Upper lobe of left lung (tissue), 6 donors: ENCODE results near the gene SLC1A5. TPM values are rescaled to one million over a fixed set of nuclear protein-coding genes. Genes with fewer than 3 reads are reported as not detected.
"Not testable (repeated sequence)": the region's sequence is repeated elsewhere in the genome, so short reads cannot be mapped to it uniquely, and the experiment has no call there.

Source experiments
- ATAC-seq, 2 donors: fragments of 200-7000 bp; cut with Tn5 transposase; one replicate each; pipeline ENCODE4 v1.9.1; 2022; ENCODE audit warnings: mild to moderate bottlenecking in 2 of 2, moderate library complexity in 2 of 2; ENCODE audit not compliant: low FRiP score in 2 of 2
- DNase-seq, 2 donors: peaks; one replicate each; pipeline ENCODE4 v3.0.0-alpha.2; 2019 to 2020
- H3K27ac ChIP-seq, 4 donors: fragments of 200-600 bp; sonication (generic); one replicate each; pipeline ENCODE4 v1.5.1; 2016 to 2019
- H3K27me3 ChIP-seq, 4 donors: fragments of 200-600 bp; sonication (generic); one replicate each; pipeline ENCODE4 v1.5.1; 2017 to 2019
- H3K36me3 ChIP-seq, 4 donors: fragments of 200-600 bp; sonication (generic); one replicate each; pipeline ENCODE4 v1.5.1; 2016 to 2019
- H3K4me1 ChIP-seq, 4 donors: fragments of 200-600 bp; sonication (generic); one replicate each; pipeline ENCODE4 v1.5.1; 2018 to 2019
- H3K4me3 ChIP-seq, 4 donors: fragments of 200-600 bp; sonication (generic); one replicate each; pipeline ENCODE4 v1.5.1; 2017 to 2019; ENCODE audit warnings: mild to moderate bottlenecking in 2 of 4, moderate library complexity in 1 of 4
- H3K9me3 ChIP-seq, 4 donors: fragments of 200-600 bp; sonication (generic); one replicate each; pipeline ENCODE4 v1.5.1; 2018 to 2019
- EP300 ChIP-seq, 4 donors: sonication (generic); formaldehyde crosslinking; IDR thresholded peaks; one replicate each; pipeline ENCODE4 v1.5.1; 2017; ENCODE audit warnings: antibody characterized with exemption in 4 of 4, control low read depth in 2 of 4
- POLR2A ChIP-seq, 4 donors: fragments of 450-650 bp; IDR thresholded peaks; one replicate each; pipeline ENCODE4 v1.5.1; 2016 to 2017; ENCODE audit warnings: antibody characterized with exemption in 4 of 4, mild to moderate bottlenecking in 2 of 4
- POLR2AphosphoS5 ChIP-seq, 2 donors: sonication (generic); formaldehyde crosslinking; IDR thresholded peaks; one replicate each; pipeline ENCODE4 v1.5.1; 2017; ENCODE audit warnings: antibody characterized with exemption in 2 of 2
- WGBS, 2 donors: methylation state at CpG; one replicate each; pipeline ENCODE4 v1.1.5; 2017 to 2018; 5-methylcytosine and 5-hydroxymethylcytosine counted together
- total RNA-seq, 6 donors: library from RNA; depleted of rRNA in 4 of 6; stranded (reverse); fragments of >200 nt in 4 of 6; gene quantifications; one replicate each; pipeline versions ENCODE4 v1.1.0 to v1.2.1, GENCODE V29; 2016 to 2021
- TF ChIP-seq, protein P1 (sequence below), 6 experiments: fragments of 450-650 bp in 4 of 6; fragments of 200-600 bp in 2 of 6; sonication (generic) in 2 of 6; IDR thresholded peaks; one replicate each; pipeline ENCODE4 v1.5.1; 2016 to 2019; ENCODE audit warnings: antibody characterized with exemption in 6 of 6
- donor health status: DM: no; HTN: no; CAD: no; lungs with moderate emphysema.
- donor health status: DM: no; HTN: yes; CAD: no; lungs with severe emphysema.

Gene SLC1A5
- total RNA-seq, 6 donors from 2014 or later = 52.4 to 147 (median 83.9) TPM

DNA sequence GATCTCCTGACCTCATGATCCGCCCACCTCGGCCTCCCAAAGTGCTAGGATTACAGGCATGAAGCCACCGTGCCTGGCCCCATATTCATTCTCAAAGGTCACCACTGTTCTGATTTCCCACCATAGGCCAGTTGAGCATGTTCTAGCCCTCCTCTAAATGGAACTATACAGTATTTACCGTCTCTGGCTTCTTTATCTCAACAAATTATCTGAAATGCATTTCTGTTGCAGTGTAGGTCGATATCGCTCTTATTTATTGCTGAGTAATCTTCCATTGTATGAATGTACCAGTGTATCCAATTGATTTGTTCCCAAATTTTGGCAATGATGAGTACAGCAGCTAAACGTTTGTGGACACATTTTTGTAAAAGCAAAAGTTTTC is 15.4 kb downstream of the SLC1A5 start:
- 78 to 81% methylated on average over 7 of the region's 7 CpGs for WGBS, 2 donors
- H3K9me3 ChIP-seq = no peaks in the 10 kb centered on the region
- no peak for TF ChIP-seq EP300 (IDR thresholded peaks at IDR 0.05)
- TF ChIP-seq, protein P1, sequence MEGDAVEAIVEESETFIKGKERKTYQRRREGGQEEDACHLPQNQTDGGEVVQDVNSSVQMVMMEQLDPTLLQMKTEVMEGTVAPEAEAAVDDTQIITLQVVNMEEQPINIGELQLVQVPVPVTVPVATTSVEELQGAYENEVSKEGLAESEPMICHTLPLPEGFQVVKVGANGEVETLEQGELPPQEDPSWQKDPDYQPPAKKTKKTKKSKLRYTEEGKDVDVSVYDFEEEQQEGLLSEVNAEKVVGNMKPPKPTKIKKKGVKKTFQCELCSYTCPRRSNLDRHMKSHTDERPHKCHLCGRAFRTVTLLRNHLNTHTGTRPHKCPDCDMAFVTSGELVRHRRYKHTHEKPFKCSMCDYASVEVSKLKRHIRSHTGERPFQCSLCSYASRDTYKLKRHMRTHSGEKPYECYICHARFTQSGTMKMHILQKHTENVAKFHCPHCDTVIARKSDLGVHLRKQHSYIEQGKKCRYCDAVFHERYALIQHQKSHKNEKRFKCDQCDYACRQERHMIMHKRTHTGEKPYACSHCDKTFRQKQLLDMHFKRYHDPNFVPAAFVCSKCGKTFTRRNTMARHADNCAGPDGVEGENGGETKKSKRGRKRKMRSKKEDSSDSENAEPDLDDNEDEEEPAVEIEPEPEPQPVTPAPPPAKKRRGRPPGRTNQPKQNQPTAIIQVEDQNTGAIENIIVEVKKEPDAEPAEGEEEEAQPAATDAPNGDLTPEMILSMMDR (IDR thresholded peaks at IDR 0.05) = no peak
- TF ChIP-seq POLR2AphosphoS5 (IDR thresholded peaks at IDR 0.05) = no peak
- no peak for TF ChIP-seq POLR2A (IDR thresholded peaks at IDR 0.05)
- H3K4me3 ChIP-seq = no peak overlapping the region
- no peak for ATAC-seq
- peaks cover 15 to 43% (median 38%) of the 10 kb centered on the region in 4 donors for H3K36me3 ChIP-seq
- H3K4me1 ChIP-seq = peaks cover 0 to 14% (median 0%) of the 10 kb centered on the region in 4 donors
- no peaks in the 10 kb centered on the region for H3K27me3 ChIP-seq
- no peak for DNase-seq
- H3K27ac ChIP-seq = peak overlapping the region in 1 of 4 donors; percentile 39

DNA sequence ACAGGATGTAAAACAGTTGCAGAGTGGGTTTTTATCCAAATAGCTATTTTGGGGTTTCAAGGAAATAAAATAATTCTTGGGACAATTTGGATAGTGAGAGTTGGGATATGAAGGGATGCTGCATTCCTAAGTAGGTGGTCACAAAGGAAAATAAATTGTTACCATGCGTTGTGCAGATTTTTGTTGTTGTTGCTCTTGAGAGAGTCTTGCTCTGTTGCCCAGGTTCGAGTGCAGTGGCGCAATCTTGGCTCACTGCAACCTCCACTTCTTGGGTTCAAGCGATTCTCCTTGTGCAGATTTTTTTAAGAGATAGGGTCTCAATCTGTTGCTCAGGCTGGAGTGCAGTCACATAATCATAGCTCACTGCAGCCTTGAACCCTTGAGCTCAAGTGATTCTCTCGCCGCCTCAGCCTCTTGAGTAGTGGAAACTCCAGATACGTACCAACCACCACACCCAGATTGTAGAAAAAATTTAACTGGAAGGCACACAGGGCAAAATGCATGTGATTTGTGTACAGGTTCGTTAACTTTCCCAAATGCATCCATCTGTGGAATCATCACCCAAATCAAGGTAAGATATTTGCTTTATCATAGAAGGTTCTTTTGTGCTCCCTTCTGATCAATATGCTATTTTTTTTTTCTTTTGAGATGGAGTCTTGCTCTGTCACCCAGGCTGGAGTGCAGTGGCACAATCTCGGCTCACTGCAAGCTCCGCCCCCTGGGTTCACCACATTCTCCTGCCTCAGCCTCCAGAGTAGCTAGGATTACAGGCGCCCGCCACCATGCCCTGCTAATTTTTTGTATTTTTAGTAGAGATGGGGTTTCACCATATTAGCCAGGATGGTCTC is 16.0 kb downstream of the SLC1A5 start:
- no peaks in the 10 kb centered on the region for H3K27me3 ChIP-seq
- DNase-seq (peak in 1 of 2 donors; percentile 45), ATAC-seq (peak; percentile 28 to 87)
- no peak for TF ChIP-seq POLR2A (IDR thresholded peaks at IDR 0.05)
- TF ChIP-seq, protein P1 (IDR thresholded peaks at IDR 0.05) = no peak
- no peak for TF ChIP-seq EP300 (IDR thresholded peaks at IDR 0.05)
- no peaks in the 10 kb centered on the region for H3K9me3 ChIP-seq
- 68 to 78% methylated on average over 11 to 12 of the region's 12 CpGs for WGBS, 2 donors
- peak overlapping the region in 2 of 4 donors; percentile 22 to 39 for H3K27ac ChIP-seq
- no peak overlapping the region for H3K4me3 ChIP-seq
- peaks cover 15 to 37% (median 33%) of the 10 kb centered on the region in 4 donors for H3K36me3 ChIP-seq
- H3K4me1 ChIP-seq = peaks cover 0 to 9% (median 0%) of the 10 kb centered on the region in 4 donors

GRCh38 chr19:46768746-46769145 is 19.6 kb downstream of the SLC1A5 start:
- not testable (repeated sequence) for H3K27me3 ChIP-seq, ATAC-seq, H3K4me1 ChIP-seq, H3K4me3 ChIP-seq, DNase-seq, H3K27ac ChIP-seq, H3K36me3 ChIP-seq, H3K9me3 ChIP-seq
- WGBS, 2 donors = 43 to 57% methylated on average over 1 to 4 of the region's 4 CpGs

GRCh38 chr19:46766569-46767317 is 21.7 kb downstream of the SLC1A5 start:
- H3K4me1 ChIP-seq = no peaks in the 10 kb centered on the region
- no peaks in the 10 kb centered on the region for H3K9me3 ChIP-seq
- DNase-seq (peak in 1 of 2 donors; percentile 66), ATAC-seq (peak; percentile 23 to 84)
- H3K27me3 ChIP-seq = no peaks in the 10 kb centered on the region
- TF ChIP-seq, protein P1 (IDR thresholded peaks at IDR 0.05) = peak; percentile 56 to 72 (median 68)
- no peak for TF ChIP-seq EP300 (IDR thresholded peaks at IDR 0.05)
- TF ChIP-seq POLR2A (IDR thresholded peaks at IDR 0.05) = no peak
- TF ChIP-seq POLR2AphosphoS5 (IDR thresholded peaks at IDR 0.05) = no peak
- H3K4me3 ChIP-seq = no peak overlapping the region
- no peaks in the 10 kb centered on the region for H3K36me3 ChIP-seq
- no peak overlapping the region for H3K27ac ChIP-seq
- WGBS, 2 donors = 55 to 62% methylated on average over 18 of the region's 18 CpGs

- TF ChIP-seq POLR2AphosphoS5 (IDR thresholded peaks at IDR 0.05) (no peak), EP300 (IDR thresholded peaks at IDR 0.05) (no peak), POLR2A (IDR thresholded peaks at IDR 0.05) (no peak)
- TF ChIP-seq, protein P1 (IDR thresholded peaks at IDR 0.05) = no peak
- ATAC-seq (peak in 1 of 2 donors; percentile 50), DNase-seq (peak in 1 of 2 donors; percentile 80)
- no peak overlapping the region for H3K4me3 ChIP-seq
- H3K27me3 ChIP-seq = no peaks in the 10 kb centered on the region
- H3K4me1 ChIP-seq = peaks cover 0 to 3% (median 0%) of the 10 kb centered on the region in 4 donors
- WGBS, 2 donors = 50 to 53% methylated on average over 11 of the region's 11 CpGs
- no peaks in the 10 kb centered on the region for H3K9me3 ChIP-seq
- no peaks in the 10 kb centered on the region for H3K36me3 ChIP-seq
- no peak overlapping the region for H3K27ac ChIP-seq
Observed at GRCh38 chr19:46764817-46765291, 23.5 kb downstream of the SLC1A5 start.
